ENCODE measurements around the gene PCDH15. TPM values are rescaled to one million over a fixed set of nuclear protein-coding genes. Genes with fewer than 3 reads are reported as not detected.

Gene PCDH15
- total and polyA plus RNA-seq, 2 of the 4 experiments (the other 2 are of a cell fraction): not detected

GRCh38 chr10:54531296-54531695 is 269.7 kb downstream of the PCDH15 start:
- in situ Hi-C loops (cut with MboI; ENCODE audit: low sequenced_read_pairs) (no loop called here), dilution Hi-C loops (cut with HindIII; ENCODE audit: low sequenced_read_pairs, unreplicated experiment) (no loop called here), intact Hi-C loops (cut with micrococcal nuclease) (no loop called here)
- DNase-seq (no peak), ATAC-seq (ENCODE audit: low read depth) (no peak)
- no peaks in the 10 kb centered on the region; the same call in 1 of the 2 replicates for H3K9me3 ChIP-seq (ENCODE audit: control insufficient read depth, insufficient read depth, low read length)
- no peak overlapping the region for H4K5ac ChIP-seq (ENCODE audit: low read depth, low read length)
- H2BK120ac ChIP-seq (ENCODE audit: low read depth, low read length): no peak overlapping the region
- H3K9ac ChIP-seq (ENCODE audit: low read depth, low read length): no peak overlapping the region
- H3K18ac ChIP-seq (ENCODE audit: low read depth, low read length): no peak overlapping the region
- no peaks in the 10 kb centered on the region for H3K79me1 ChIP-seq (ENCODE audit: low read depth in 1 of 2, low read length in 2 of 2)
- H3K27ac ChIP-seq (ENCODE audit: insufficient read depth, low read length): no peak overlapping the region
- no peaks in the 10 kb centered on the region for H3K27me3 ChIP-seq (ENCODE audit: control insufficient read depth, insufficient read depth, low read length)
- H3K4me1 ChIP-seq (ENCODE audit: control insufficient read depth, insufficient read depth, low read length): no peaks in the 10 kb centered on the region
- H3K14ac ChIP-seq (replicated peaks; ENCODE audit: low read depth, low read length): no peak overlapping the region
- H3K9me1 ChIP-seq (ENCODE audit: insufficient read depth, low read length): no peaks in the 10 kb centered on the region
- H2AK5ac ChIP-seq (ENCODE audit: low read depth, low read length): no peak overlapping the region
- ChIA-PET POLR2A (ENCODE audit: unreplicated experiment) (no interaction called here), CTCF (no interaction called here)
- H2AK9ac ChIP-seq (replicated peaks; ENCODE audit: low read depth, low read length, poor library complexity): no peak overlapping the region
- no peak overlapping the region for H2BK15ac ChIP-seq (ENCODE audit: low read depth, low read length)
- H3K56ac ChIP-seq (ENCODE audit: extremely low read depth, insufficient read depth, low read length): no peak overlapping the region
- H3K36me3 ChIP-seq (ENCODE audit: control insufficient read depth, insufficient read depth, low read length): no peaks in the 10 kb centered on the region
- TF ChIP-seq ELK1 (IDR thresholded peaks at IDR 0.05; ENCODE audit: borderline replicate concordance, low read depth, low read length): no peak
- TF ChIP-seq FOS (IDR thresholded peaks at IDR 0.05; ENCODE audit: low read depth, low read length): no peak
- no peak for TF ChIP-seq MXI1 (IDR thresholded peaks at IDR 0.05; ENCODE audit: borderline replicate concordance, low read depth, low read length)
- TF ChIP-seq NFE2L2 (IDR thresholded peaks at IDR 0.05; ENCODE audit: low read depth, low read length): no peak
- no peak for TF ChIP-seq RFX5 (IDR thresholded peaks at IDR 0.05; ENCODE audit: low read depth, low read length)
- H3K4me2 ChIP-seq (ENCODE audit: low read depth, low read length): no peak overlapping the region
- no peak overlapping the region for H3K4me3 ChIP-seq (ENCODE audit: insufficient read depth, low read depth, low read length)
- H3K23ac ChIP-seq (ENCODE audit: low read depth, low read length): no peak overlapping the region
- H4K20me1 ChIP-seq (ENCODE audit: insufficient read depth, low read length): no peaks in the 10 kb centered on the region
- no peak overlapping the region for H4K91ac ChIP-seq (ENCODE audit: insufficient read depth, low read depth, low read length)
- no peak overlapping the region for H2AFZ ChIP-seq (replicated peaks; ENCODE audit: low read length, poor library complexity)
- H3K4ac ChIP-seq (ENCODE audit: low read depth, low read length): no peak overlapping the region
- BruUV-seq (replicated peaks): no TSS peak
- H4K8ac ChIP-seq (ENCODE audit: low read depth in 2 of 2, low read length in 2 of 2): no peak overlapping the region
- no peak overlapping the region for H2BK20ac ChIP-seq (ENCODE audit: low read depth, low read length)
- no peak overlapping the region for H2BK5ac ChIP-seq (ENCODE audit: low read depth, low read length, poor library complexity, severe bottlenecking)
- no CpG with 5 or more reads among the region's 3 CpGs for WGBS, 2 experiments (ENCODE audit: extremely low coverage in 2 of 2, insufficient read length in 1 of 2)

Data from IMR-90 (cell line).